OCI-LY3 (cell line): Measurements from ENCODE around the gene TFPI.

Experiments used
- H2AFZ ChIP-seq: fragments of 200-600, 300-600 bp; shearing (Covaris generic); 2 replicates; pipeline ENCODE4 v1.6.0; 2014; ENCODE audit warnings: antibody characterized with exemption, low read depth, low read length
- H3K27ac ChIP-seq: fragments of 200-600, 300-600 bp; sonication (generic); 2 replicates; pipeline ENCODE4 v1.5.1; 2014; ENCODE audit warnings: mild to moderate bottlenecking, low read length, moderate library complexity, mixed read lengths
- H3K27me3 ChIP-seq: fragments of 200-600, 300-600 bp; sonication (generic); 2 replicates; pipeline ENCODE4 v1.6.1; 2014; ENCODE audit warnings: low read depth, low read length, mixed read lengths
- H3K36me3 ChIP-seq: fragments of 200-600, 300-600 bp; sonication (generic); replicated peaks from 2 replicates; pipeline ENCODE3; 2014; ENCODE audit warnings: low read depth, low read length, mixed read lengths
- H3K4me1 ChIP-seq: fragments of 300-600, 200-600 bp; sonication (generic); 2 replicates; pipeline ENCODE4 v1.6.1; 2014; ENCODE audit warnings: low read length, mixed read lengths
- H3K4me2 ChIP-seq: fragments of 200-600, 300-600 bp; sonication (generic); 2 replicates; pipeline ENCODE4 v1.6.1; 2014; ENCODE audit warnings: low read length, mixed read lengths
- H3K4me3 ChIP-seq: fragments of 300-600, 200-600 bp; sonication (generic); 2 replicates; pipeline ENCODE4 v1.5.1; 2014; ENCODE audit warnings: antibody characterized with exemption, mild to moderate bottlenecking, low read length, moderate library complexity
- H3K79me2 ChIP-seq: fragments of 300-600, 200-600 bp; shearing (Covaris generic); 2 replicates; pipeline ENCODE4 v1.6.1; 2014; ENCODE audit warnings: mild to moderate bottlenecking, low read length, mixed read lengths
- H3K9ac ChIP-seq: fragments of 300-600, 200-600 bp; shearing (Covaris generic); 2 replicates; pipeline ENCODE4 v1.6.0; 2014; ENCODE audit warnings: mild to moderate bottlenecking, low read length, moderate library complexity
- H3K9me3 ChIP-seq: fragments of 200-600, 300-600 bp; shearing (Covaris generic); 2 replicates; pipeline ENCODE4 v1.6.1; 2014; ENCODE audit warnings: low read length, mixed read lengths; ENCODE audit not compliant: insufficient read depth
- H4K20me1 ChIP-seq: fragments of 200-600, 300-600 bp; sonication (generic); 2 replicates; pipeline ENCODE4 v1.6.1; 2016; ENCODE audit warnings: low read length, mixed read lengths; ENCODE audit not compliant: insufficient read depth
- CTCF ChIP-seq: fragments of 200-600, 300-600 bp; sonication (generic); IDR thresholded peaks from 2 replicates; pipeline ENCODE4 v1.5.1; 2014; ENCODE audit warnings: antibody characterized with exemption, low read length, low read depth
- EZH2phosphoT487 ChIP-seq: fragments of 200-600 bp; shearing (Covaris generic); IDR thresholded peaks from 2 replicates; pipeline ENCODE4 v1.6.1; 2018; ENCODE audit warnings: antibody characterized with exemption, mixed run types, low read depth

Gene TFPI

DNA sequence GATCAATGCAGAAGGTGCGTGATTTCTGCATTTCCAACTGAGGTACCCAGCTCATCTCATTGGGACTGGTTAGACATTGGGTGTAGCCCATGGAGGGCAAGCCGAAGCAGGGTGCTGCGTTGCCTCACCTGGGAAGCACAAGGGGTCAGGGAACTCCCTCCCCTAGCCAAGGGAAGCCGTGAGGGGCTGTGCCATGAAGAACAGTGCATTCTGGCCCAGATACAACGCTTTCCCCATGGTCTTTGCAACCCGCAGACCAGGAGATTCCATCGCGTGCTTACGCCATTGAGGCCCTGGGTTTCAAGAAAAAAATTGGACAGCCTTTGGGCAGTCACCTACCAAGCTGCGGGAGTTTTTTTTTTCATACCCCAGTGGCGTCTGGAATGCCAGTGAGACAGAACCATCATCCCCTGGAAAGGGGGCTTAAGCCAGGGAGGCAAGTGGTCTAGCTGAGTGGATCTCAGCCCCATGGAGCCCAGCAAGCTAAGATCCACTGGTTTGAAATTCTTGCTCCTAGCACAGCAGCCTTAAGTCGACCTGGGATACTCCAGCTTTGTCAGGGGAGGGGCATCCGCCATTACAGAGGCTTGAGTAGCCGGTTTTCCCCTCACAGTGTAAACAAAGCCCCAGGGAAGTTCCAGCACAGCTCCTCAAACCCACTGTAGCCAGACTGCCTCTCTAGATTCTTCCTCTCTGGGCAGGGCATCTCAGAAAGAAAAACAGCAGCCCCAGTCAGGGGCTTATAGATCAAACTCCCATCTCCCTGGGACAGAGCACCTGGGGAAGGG, 21.7 kb downstream of the TFPI start:
- Histone ChIP-seq H3K4me2 (no peak overlapping the region), H3K79me2 (no peaks in the 10 kb centered on the region), H3K27me3 (no peaks in the 10 kb centered on the region), H3K4me3 (no peak overlapping the region), H2AFZ (no peak overlapping the region), H3K27ac (no peak overlapping the region), H3K36me3 (no peaks in the 10 kb centered on the region), H4K20me1 (no peaks in the 10 kb centered on the region), H3K9me3 (no peaks in the 10 kb centered on the region), H3K9ac (no peak overlapping the region), H3K4me1 (no peaks in the 10 kb centered on the region)
- TF ChIP-seq CTCF (no peak), EZH2phosphoT487 (no peak)

GRCh38 chr2:187529977-187530721, 24.1 kb downstream of the TFPI start:
- Histone ChIP-seq H3K4me3 (no peak overlapping the region), H3K4me1 (no peaks in the 10 kb centered on the region), H3K9ac (no peak overlapping the region), H3K9me3 (no peaks in the 10 kb centered on the region), H3K79me2 (no peaks in the 10 kb centered on the region), H3K27me3 (no peaks in the 10 kb centered on the region), H3K4me2 (no peak overlapping the region), H3K27ac (no peak overlapping the region), H3K36me3 (no peaks in the 10 kb centered on the region), H2AFZ (no peak overlapping the region), H4K20me1 (no peaks in the 10 kb centered on the region)
- TF ChIP-seq CTCF (no peak), EZH2phosphoT487 (no peak)

DNA sequence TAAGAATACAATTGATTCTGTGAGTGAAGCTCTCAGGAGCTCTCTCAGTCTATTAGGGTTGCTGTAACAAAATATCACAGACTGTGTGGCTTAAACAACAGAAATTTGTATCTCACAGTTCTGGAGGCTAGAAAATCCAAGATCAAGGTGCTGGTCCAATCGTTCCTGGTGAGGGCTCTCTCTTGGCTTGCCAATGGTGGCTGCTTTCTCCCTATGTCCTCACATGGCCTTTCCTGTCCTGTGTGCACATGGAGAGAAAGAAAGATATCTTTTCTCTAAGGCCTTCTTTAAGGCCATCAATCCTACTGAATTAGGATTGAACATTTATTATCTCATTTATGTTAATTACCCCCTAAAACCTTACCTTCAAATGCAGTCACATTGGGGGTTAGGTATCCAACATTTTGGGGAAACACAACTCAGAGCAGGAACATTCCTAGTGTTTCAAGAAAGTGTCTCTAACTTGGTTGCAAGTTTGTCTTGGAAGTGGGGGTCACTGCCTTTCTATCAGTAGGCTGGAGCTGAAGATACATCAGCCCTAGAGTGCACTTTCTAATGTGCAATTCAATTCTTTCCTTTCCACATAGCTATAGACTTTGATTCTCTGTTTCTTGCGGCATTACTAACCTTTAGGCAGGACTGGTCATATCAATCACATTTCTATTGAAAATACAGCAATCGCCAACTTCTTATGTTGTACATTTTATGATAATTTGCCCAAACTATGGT, 24.8 kb downstream of the TFPI start:
- no peak overlapping the region for H3K4me2 ChIP-seq
- no peaks in the 10 kb centered on the region for H3K27me3 ChIP-seq
- no peaks in the 10 kb centered on the region for H4K20me1 ChIP-seq
- no peak overlapping the region for H3K9ac ChIP-seq
- no peak overlapping the region for H3K4me3 ChIP-seq
- no peaks in the 10 kb centered on the region for H3K4me1 ChIP-seq
- no peaks in the 10 kb centered on the region for H3K9me3 ChIP-seq
- TF ChIP-seq CTCF, result no peak
- no peak for TF ChIP-seq EZH2phosphoT487
- no peaks in the 10 kb centered on the region for H3K79me2 ChIP-seq
- H2AFZ ChIP-seq, result no peak overlapping the region
- H3K36me3 ChIP-seq, result no peaks in the 10 kb centered on the region
- H3K27ac ChIP-seq, result no peak overlapping the region

DNA sequence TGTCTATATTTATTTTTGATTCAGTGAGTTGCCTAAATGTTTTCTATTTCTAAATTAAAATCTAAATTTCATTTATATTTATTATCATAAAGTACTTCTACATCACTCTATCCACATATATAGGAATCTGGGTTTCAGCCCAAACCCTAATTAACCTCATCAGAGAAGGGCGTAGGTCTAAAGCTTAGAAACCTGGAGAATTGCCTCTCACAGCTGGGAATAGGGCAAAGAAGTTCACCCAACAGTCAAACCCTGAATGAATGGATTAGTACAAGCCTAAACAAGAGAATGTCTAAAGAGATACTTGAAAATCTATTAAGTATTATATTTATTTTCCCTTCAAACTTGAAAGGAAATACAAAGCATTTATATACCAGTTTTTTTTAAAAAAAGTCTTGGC, 26.2 kb downstream of the TFPI start:
- Histone ChIP-seq H3K4me3 (no peak overlapping the region), H3K27ac (no peak overlapping the region), H3K79me2 (no peaks in the 10 kb centered on the region), H3K27me3 (no peaks in the 10 kb centered on the region), H3K4me2 (no peak overlapping the region), H3K9me3 (no peaks in the 10 kb centered on the region), H3K4me1 (no peaks in the 10 kb centered on the region), H3K36me3 (no peaks in the 10 kb centered on the region), H3K9ac (no peak overlapping the region), H4K20me1 (no peaks in the 10 kb centered on the region), H2AFZ (no peak overlapping the region)
- TF ChIP-seq EZH2phosphoT487 (no peak), CTCF (no peak)
